ENCODE data around the gene LAPTM5. TPM values are rescaled to one million over a fixed set of nuclear protein-coding genes. Genes with fewer than 3 reads are reported as not detected.

Gene LAPTM5
- total RNA-seq, 1 experiment from 2014 or later = 0.15 TPM

DNA sequence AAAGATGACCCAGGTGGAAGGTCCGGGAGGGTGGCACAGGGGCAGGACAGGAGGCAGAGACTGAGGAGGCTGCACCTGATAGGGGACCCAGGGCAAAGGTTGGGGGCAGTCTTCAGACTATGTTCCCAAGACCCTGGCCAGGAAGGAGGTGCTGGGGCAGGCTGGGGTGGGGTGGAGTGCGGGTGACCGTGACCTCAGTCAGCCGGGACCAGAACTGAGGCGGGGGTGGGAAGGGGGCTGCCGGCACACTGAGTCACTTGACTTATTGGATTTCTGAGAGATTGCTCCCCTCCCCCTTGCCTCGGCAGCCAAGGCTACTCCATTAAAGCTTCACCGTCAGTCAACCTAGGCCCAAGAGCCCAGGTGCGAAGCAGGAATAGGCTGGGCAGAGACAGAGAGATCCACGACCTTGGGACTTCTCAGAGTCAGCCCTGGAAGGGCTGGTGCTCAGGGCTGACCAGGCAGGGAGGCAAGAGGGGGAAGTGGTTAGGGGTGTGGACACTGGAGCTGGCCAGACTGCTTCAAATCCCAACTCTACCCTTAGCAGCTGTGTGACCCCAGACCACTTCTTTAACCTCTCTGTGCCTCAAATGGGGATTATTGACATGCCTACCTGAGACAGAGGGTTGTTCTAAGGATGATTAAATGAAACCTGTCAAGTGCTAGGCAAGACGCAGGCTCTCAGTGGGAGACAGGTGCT, 47.9 kb upstream of the LAPTM5 start:
- no peaks in the 10 kb centered on the region for H3K9me3 ChIP-seq (ENCODE audit: control insufficient read depth, low read depth, low read length)
- no peak overlapping the region for H3K4ac ChIP-seq (ENCODE audit: low read depth, low read length)
- no peak overlapping the region for H4K8ac ChIP-seq (replicated peaks; ENCODE audit: insufficient read length, low read depth, low read length)
- Mint-ChIP-seq H3K4me1 (peaks cover 61 to 68% of the 10 kb centered on the region in 2 experiments), H3K36me3 (ENCODE audit: insufficient read depth in 1 of 3, low read depth in 3 of 3) (no peaks in the 10 kb centered on the region), H3K27me3 (ENCODE audit: low read depth) (peaks cover 15% of the 10 kb centered on the region), H3K4me3 (no peak overlapping the region; a peak in 2 of 5 replicates), H3K9me3 (no peaks in the 10 kb centered on the region; a peak in 1 of 5 replicates), H3K27ac (0 out of 7 replicates have a peak overlapping the region, but pooled peaks of 1 of the 3 experiments have one; percentile 54)
- no peak overlapping the region for H2BK12ac ChIP-seq (ENCODE audit: insufficient read length, low read depth, low read length)
- no peak overlapping the region for H3K4me2 ChIP-seq (ENCODE audit: insufficient read depth, insufficient read length, low read length)
- no peaks in the 10 kb centered on the region for H3K79me1 ChIP-seq (ENCODE audit: insufficient read depth, low read depth, low read length, poor library complexity, severe bottlenecking)
- H2BK120ac ChIP-seq (ENCODE audit: low read depth, low read length, poor library complexity, severe bottlenecking) = no peak overlapping the region
- no peaks in the 10 kb centered on the region for H3K27me3 ChIP-seq (ENCODE audit: insufficient read depth, low read length)
- no peak overlapping the region for H2BK15ac ChIP-seq (ENCODE audit: low read depth, low read length)
- H3K18ac ChIP-seq (ENCODE audit: insufficient read length, low read depth, low read length) = no peak overlapping the region
- no peak overlapping the region for H2BK5ac ChIP-seq (ENCODE audit: insufficient read length, low read length)
- H4K91ac ChIP-seq (ENCODE audit: insufficient read length, low read depth, low read length) = no peak overlapping the region
- H3K23ac ChIP-seq (ENCODE audit: insufficient read length, low read depth, low read length) = no peak overlapping the region
- no peak overlapping the region for H3K27ac ChIP-seq (ENCODE audit: insufficient read length, low read depth, low read length)
- no peak overlapping the region for H2AFZ ChIP-seq (ENCODE audit: low read length)
- WGBS (ENCODE audit: extremely low coverage, insufficient read length, low lambda C conversion rate) = no CpG with 5 or more reads among the region's 11 CpGs
- H4K20me1 ChIP-seq (ENCODE audit: control insufficient read depth, insufficient read depth, insufficient read length) = no peaks in the 10 kb centered on the region
- H3K56ac ChIP-seq (ENCODE audit: insufficient read length, low read depth, low read length) = no peak overlapping the region
- DNase-seq = no peak
- no peaks in the 10 kb centered on the region for H3K79me2 ChIP-seq (ENCODE audit: insufficient read depth, low read length)
- H2BK20ac ChIP-seq (ENCODE audit: low read depth, low read length, poor library complexity, severe bottlenecking) = no peak overlapping the region
- no peak overlapping the region for H3K9ac ChIP-seq (ENCODE audit: extremely low read depth, insufficient read length, low read length)
- TF ChIP-seq, protein P1, sequence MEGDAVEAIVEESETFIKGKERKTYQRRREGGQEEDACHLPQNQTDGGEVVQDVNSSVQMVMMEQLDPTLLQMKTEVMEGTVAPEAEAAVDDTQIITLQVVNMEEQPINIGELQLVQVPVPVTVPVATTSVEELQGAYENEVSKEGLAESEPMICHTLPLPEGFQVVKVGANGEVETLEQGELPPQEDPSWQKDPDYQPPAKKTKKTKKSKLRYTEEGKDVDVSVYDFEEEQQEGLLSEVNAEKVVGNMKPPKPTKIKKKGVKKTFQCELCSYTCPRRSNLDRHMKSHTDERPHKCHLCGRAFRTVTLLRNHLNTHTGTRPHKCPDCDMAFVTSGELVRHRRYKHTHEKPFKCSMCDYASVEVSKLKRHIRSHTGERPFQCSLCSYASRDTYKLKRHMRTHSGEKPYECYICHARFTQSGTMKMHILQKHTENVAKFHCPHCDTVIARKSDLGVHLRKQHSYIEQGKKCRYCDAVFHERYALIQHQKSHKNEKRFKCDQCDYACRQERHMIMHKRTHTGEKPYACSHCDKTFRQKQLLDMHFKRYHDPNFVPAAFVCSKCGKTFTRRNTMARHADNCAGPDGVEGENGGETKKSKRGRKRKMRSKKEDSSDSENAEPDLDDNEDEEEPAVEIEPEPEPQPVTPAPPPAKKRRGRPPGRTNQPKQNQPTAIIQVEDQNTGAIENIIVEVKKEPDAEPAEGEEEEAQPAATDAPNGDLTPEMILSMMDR (conservative IDR thresholded peaks at IDR 0.05) = no peak
- H2AK5ac ChIP-seq (ENCODE audit: insufficient read length, low read length) = no peak overlapping the region
- H3K14ac ChIP-seq (ENCODE audit: insufficient read depth, low read length) = no peak overlapping the region
- H3T11ph ChIP-seq (ENCODE audit: low read length) = no peak overlapping the region
- no peaks in the 10 kb centered on the region for H3K23me2 ChIP-seq (ENCODE audit: insufficient read length, low read depth, low read length, poor library complexity, severe bottlenecking)
- no peak overlapping the region for H4K5ac ChIP-seq (ENCODE audit: insufficient read length, low read depth, low read length)
- peaks cover 9% of the 10 kb centered on the region; the same call in 1 of the 2 replicates for H3K4me1 ChIP-seq (ENCODE audit: insufficient read depth, low read length)
